ENCODE results near the gene DHX57. TPM values are rescaled to one million over a fixed set of nuclear protein-coding genes. Genes with fewer than 3 reads are reported as not detected.

DHX57 gene
- polyA plus RNA-seq (44.0 and 45.2 TPM in 2 replicates), polyA minus RNA-seq (70.4 and 78.3 TPM in 2 replicates)

GRCh38 chr2:38875576-38876367 lies at the start of gene DHX57, which contains the start of gene MORN2:
TSS of gene DHX57 (minus strand) at chr2:38875934. CDS start at chr2:38868405, 7,529 bp downstream.
TSS of gene MORN2 (plus strand) at chr2:38875976.
- no peak for TF ChIP-seq EZH2 (IDR thresholded peaks at IDR 0.05; ENCODE audit: borderline replicate concordance, insufficient read depth, low read length, poor library complexity, severe bottlenecking)
- TF ChIP-seq TAF1 (IDR thresholded peaks at IDR 0.05; ENCODE audit: low read depth), result peak; percentile 61
- TF ChIP-seq EP300 (conservative IDR thresholded peaks at IDR 0.05; ENCODE audit: poor library complexity, severe bottlenecking), result peak; percentile 63
- TF ChIP-seq, protein P1, sequence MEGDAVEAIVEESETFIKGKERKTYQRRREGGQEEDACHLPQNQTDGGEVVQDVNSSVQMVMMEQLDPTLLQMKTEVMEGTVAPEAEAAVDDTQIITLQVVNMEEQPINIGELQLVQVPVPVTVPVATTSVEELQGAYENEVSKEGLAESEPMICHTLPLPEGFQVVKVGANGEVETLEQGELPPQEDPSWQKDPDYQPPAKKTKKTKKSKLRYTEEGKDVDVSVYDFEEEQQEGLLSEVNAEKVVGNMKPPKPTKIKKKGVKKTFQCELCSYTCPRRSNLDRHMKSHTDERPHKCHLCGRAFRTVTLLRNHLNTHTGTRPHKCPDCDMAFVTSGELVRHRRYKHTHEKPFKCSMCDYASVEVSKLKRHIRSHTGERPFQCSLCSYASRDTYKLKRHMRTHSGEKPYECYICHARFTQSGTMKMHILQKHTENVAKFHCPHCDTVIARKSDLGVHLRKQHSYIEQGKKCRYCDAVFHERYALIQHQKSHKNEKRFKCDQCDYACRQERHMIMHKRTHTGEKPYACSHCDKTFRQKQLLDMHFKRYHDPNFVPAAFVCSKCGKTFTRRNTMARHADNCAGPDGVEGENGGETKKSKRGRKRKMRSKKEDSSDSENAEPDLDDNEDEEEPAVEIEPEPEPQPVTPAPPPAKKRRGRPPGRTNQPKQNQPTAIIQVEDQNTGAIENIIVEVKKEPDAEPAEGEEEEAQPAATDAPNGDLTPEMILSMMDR (IDR thresholded peaks at IDR 0.05; ENCODE audit: poor library complexity, severe bottlenecking), result no peak
- peak; percentile 18 for TF ChIP-seq SMC3 (conservative IDR thresholded peaks at IDR 0.05; ENCODE audit: poor library complexity)
- peak; percentile 35 for TF ChIP-seq RAD21 (conservative IDR thresholded peaks at IDR 0.05)
- TF ChIP-seq, protein P2, sequence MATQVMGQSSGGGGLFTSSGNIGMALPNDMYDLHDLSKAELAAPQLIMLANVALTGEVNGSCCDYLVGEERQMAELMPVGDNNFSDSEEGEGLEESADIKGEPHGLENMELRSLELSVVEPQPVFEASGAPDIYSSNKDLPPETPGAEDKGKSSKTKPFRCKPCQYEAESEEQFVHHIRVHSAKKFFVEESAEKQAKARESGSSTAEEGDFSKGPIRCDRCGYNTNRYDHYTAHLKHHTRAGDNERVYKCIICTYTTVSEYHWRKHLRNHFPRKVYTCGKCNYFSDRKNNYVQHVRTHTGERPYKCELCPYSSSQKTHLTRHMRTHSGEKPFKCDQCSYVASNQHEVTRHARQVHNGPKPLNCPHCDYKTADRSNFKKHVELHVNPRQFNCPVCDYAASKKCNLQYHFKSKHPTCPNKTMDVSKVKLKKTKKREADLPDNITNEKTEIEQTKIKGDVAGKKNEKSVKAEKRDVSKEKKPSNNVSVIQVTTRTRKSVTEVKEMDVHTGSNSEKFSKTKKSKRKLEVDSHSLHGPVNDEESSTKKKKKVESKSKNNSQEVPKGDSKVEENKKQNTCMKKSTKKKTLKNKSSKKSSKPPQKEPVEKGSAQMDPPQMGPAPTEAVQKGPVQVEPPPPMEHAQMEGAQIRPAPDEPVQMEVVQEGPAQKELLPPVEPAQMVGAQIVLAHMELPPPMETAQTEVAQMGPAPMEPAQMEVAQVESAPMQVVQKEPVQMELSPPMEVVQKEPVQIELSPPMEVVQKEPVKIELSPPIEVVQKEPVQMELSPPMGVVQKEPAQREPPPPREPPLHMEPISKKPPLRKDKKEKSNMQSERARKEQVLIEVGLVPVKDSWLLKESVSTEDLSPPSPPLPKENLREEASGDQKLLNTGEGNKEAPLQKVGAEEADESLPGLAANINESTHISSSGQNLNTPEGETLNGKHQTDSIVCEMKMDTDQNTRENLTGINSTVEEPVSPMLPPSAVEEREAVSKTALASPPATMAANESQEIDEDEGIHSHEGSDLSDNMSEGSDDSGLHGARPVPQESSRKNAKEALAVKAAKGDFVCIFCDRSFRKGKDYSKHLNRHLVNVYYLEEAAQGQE (IDR thresholded peaks at IDR 0.05; ENCODE audit: borderline replicate concordance), result peak; percentile 51
- TF ChIP-seq POLR2AphosphoS5 (IDR thresholded peaks at IDR 0.05), result peak; percentile 85
- TF ChIP-seq MXI1 (conservative IDR thresholded peaks at IDR 0.05; ENCODE audit: poor library complexity, severe bottlenecking), result peak; percentile 92
- Histone ChIP-seq H2AFZ (ENCODE audit: low read depth, low read length) (peak within 1 kb of the TSS; percentile 94), H3K9me2 (ENCODE audit: insufficient read depth, low read length) (no peaks in the 10 kb centered on the region), H4K20me1 (ENCODE audit: insufficient read depth) (no peaks in the 10 kb centered on the region), H3K9me3 (ENCODE audit: low read length) (no peaks in the 10 kb centered on the region), H3K36me3 (ENCODE audit: insufficient read depth, low read length) (no peaks in the 10 kb centered on the region), H3F3A (ENCODE audit: insufficient read depth, low read length, poor library complexity, severe bottlenecking) (no peaks in the 10 kb centered on the region), H3K4me2 (ENCODE audit: low read length) (peak within 1 kb of the TSS; percentile 87), H3K9ac (ENCODE audit: low read length) (peak within 1 kb of the TSS; percentile 84), H3K27me3 (ENCODE audit: insufficient read depth, low read depth, low read length) (no peaks in the 10 kb centered on the region), H3K27ac (ENCODE audit: low read length) (peak within 1 kb of the TSS; percentile 81), H3K79me2 (replicated peaks; ENCODE audit: insufficient read depth, low read length) (peaks cover 56% of the 10 kb centered on the region), H3K4me3 (ENCODE audit: low read length) (peak within 1 kb of the TSS; percentile 96)

- no peak overlapping the region for H3K27ac ChIP-seq (ENCODE audit: low read length)
- H3F3A ChIP-seq (ENCODE audit: insufficient read depth, low read length, poor library complexity, severe bottlenecking), result no peaks in the 10 kb centered on the region
- no peaks in the 10 kb centered on the region for H3K27me3 ChIP-seq (ENCODE audit: insufficient read depth, low read depth, low read length)
- TF ChIP-seq RAD21 (conservative IDR thresholded peaks at IDR 0.05) (no peak), EZH2 (IDR thresholded peaks at IDR 0.05; ENCODE audit: borderline replicate concordance, insufficient read depth, low read length, poor library complexity, severe bottlenecking) (no peak), POLR2AphosphoS5 (IDR thresholded peaks at IDR 0.05) (no peak), EP300 (conservative IDR thresholded peaks at IDR 0.05; ENCODE audit: poor library complexity, severe bottlenecking) (no peak), TAF1 (IDR thresholded peaks at IDR 0.05; ENCODE audit: low read depth) (no peak)
- TF ChIP-seq, protein P2 (IDR thresholded peaks at IDR 0.05; ENCODE audit: borderline replicate concordance), result no peak
- no peak overlapping the region for H3K9ac ChIP-seq (ENCODE audit: low read length)
- no peak overlapping the region for H2AFZ ChIP-seq (ENCODE audit: low read depth, low read length)
- H3K9me2 ChIP-seq (ENCODE audit: insufficient read depth, low read length), result no peaks in the 10 kb centered on the region
- no peaks in the 10 kb centered on the region for H3K9me3 ChIP-seq (ENCODE audit: low read length)
- H4K20me1 ChIP-seq (ENCODE audit: insufficient read depth), result no peaks in the 10 kb centered on the region
- H3K36me3 ChIP-seq (ENCODE audit: insufficient read depth, low read length), result no peaks in the 10 kb centered on the region
- no peak overlapping the region for H3K4me2 ChIP-seq (ENCODE audit: low read length)
- no peaks in the 10 kb centered on the region for H3K79me2 ChIP-seq (replicated peaks; ENCODE audit: insufficient read depth, low read length)
- no peak overlapping the region for H3K4me3 ChIP-seq (ENCODE audit: low read length)
Measured at GRCh38 chr2:38922902-38923301, 47.2 kb upstream of the DHX57 start.
